C4-2B (cell line): ENCODE measurements around the gene KCNJ9.
"Not testable (repeated sequence)": the region's sequence is repeated elsewhere in the genome, so short reads cannot be mapped to it uniquely, and the experiment has no call there.

Experiments used
- H3K27ac ChIP-seq: fragments of 450-650 bp; 2 replicates; pipeline ENCODE4 v1.5.1; 2017
- CTCF ChIP-seq: fragments of 450-650 bp; conservative IDR thresholded peaks from 2 replicates; pipeline ENCODE4 v1.5.1; 2017; ENCODE audit warnings: mild to moderate bottlenecking
- ZFX ChIP-seq: fragments of 450-650 bp; IDR thresholded peaks from 2 replicates; pipeline ENCODE4 v1.6.1; 2017

The KCNJ9 gene

GRCh38 chr1:160123726-160124125 is 42.4 kb downstream of the KCNJ9 start:
- no peak overlapping the region for H3K27ac ChIP-seq
- TF ChIP-seq ZFX (no peak), CTCF (no peak)

- H3K27ac ChIP-seq: no peak overlapping the region; the same call in 1 of the 2 replicates
- TF ChIP-seq CTCF (no peak; the same call in 1 of the 2 replicates), ZFX (no peak)
Observed at GRCh38 chr1:160124705-160125478, 43.6 kb downstream of the KCNJ9 start.

GRCh38 chr1:160125746-160126145 is 44.4 kb downstream of the KCNJ9 start:
- no peak overlapping the region; the same call in 1 of the 2 replicates for H3K27ac ChIP-seq
- TF ChIP-seq ZFX (no peak), CTCF (no peak)

GRCh38 chr1:160126342-160126741 is 45.0 kb downstream of the KCNJ9 start:
- not testable (repeated sequence) for H3K27ac ChIP-seq

- H3K27ac ChIP-seq: no peak overlapping the region
- TF ChIP-seq CTCF (no peak), ZFX (no peak)
Observed at GRCh38 chr1:160127381-160127780, 46.0 kb downstream of the KCNJ9 start.

- H3K27ac ChIP-seq: no peak overlapping the region; the same call in 1 of the 2 replicates
- TF ChIP-seq CTCF: no peak
- no peak for TF ChIP-seq ZFX
Observed at GRCh38 chr1:160127865-160128523, 46.7 kb downstream of the KCNJ9 start.

GRCh38 chr1:160128636-160129035 is 47.3 kb downstream of the KCNJ9 start:
- TF ChIP-seq ZFX: no peak
- no peak for TF ChIP-seq CTCF

GRCh38 chr1:160129046-160129445 is 47.7 kb downstream of the KCNJ9 start:
- no peak for TF ChIP-seq ZFX
- TF ChIP-seq CTCF: no peak
- no peak overlapping the region for H3K27ac ChIP-seq

More at GRCh38 chr1:160128636-160129035, 47.3 kb downstream of the KCNJ9 start:
- no peak overlapping the region; the same call in 1 of the 2 replicates for H3K27ac ChIP-seq
